Measurements from ENCODE around the gene BOC.
"Not testable (repeated sequence)": the region's sequence is repeated elsewhere in the genome, so short reads cannot be mapped to it uniquely, and the experiment has no call there.

- TF ChIP-seq CTCF (IDR thresholded peaks at IDR 0.05; ENCODE audit: insufficient read depth, low read length); POLR2AphosphoS5 (IDR thresholded peaks at IDR 0.05; ENCODE audit: low read depth); GABPA (IDR thresholded peaks at IDR 0.05; ENCODE audit: low read depth): not testable (repeated sequence)
- TF ChIP-seq SPI1 (IDR thresholded peaks at IDR 0.05; ENCODE audit: borderline replicate concordance, low read depth) = 0 out of 2 replicates have a peak, but pooled peaks have one; percentile 9
Measured at GRCh38 chr3:113171675-113172300, 39.6 kb upstream of the BOC start.

Data from HL-60 (cell line).